ENCODE measurements around the gene DAGLB. TPM values are rescaled to one million over a fixed set of nuclear protein-coding genes. Genes with fewer than 3 reads are reported as not detected.

The DAGLB gene
- total RNA-seq, 6 experiments from 2014 or later: 8.9 to 12.7 (median 11.7) TPM

- Histone ChIP-seq H3K27me3 (no peaks in the 10 kb centered on the region), H3K4me1 (peaks cover 0 to 8% (median 4%) of the 10 kb centered on the region in 4 donors), H3K4me3 (no peak overlapping the region), H3K27ac (no peak overlapping the region), H3K36me3 (no peaks in the 10 kb centered on the region), H3K9me3 (no peaks in the 10 kb centered on the region)
- TF ChIP-seq POLR2A (IDR thresholded peaks at IDR 0.05): no peak
- TF ChIP-seq, protein P1, sequence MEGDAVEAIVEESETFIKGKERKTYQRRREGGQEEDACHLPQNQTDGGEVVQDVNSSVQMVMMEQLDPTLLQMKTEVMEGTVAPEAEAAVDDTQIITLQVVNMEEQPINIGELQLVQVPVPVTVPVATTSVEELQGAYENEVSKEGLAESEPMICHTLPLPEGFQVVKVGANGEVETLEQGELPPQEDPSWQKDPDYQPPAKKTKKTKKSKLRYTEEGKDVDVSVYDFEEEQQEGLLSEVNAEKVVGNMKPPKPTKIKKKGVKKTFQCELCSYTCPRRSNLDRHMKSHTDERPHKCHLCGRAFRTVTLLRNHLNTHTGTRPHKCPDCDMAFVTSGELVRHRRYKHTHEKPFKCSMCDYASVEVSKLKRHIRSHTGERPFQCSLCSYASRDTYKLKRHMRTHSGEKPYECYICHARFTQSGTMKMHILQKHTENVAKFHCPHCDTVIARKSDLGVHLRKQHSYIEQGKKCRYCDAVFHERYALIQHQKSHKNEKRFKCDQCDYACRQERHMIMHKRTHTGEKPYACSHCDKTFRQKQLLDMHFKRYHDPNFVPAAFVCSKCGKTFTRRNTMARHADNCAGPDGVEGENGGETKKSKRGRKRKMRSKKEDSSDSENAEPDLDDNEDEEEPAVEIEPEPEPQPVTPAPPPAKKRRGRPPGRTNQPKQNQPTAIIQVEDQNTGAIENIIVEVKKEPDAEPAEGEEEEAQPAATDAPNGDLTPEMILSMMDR (IDR thresholded peaks at IDR 0.05): no peak
- intact Hi-C loops (cut with DNase I): no loop called here
- ATAC-seq (no peak), DNase-seq (no peak)
- 94% methylated on average over 10 of the region's 19 CpGs for WGBS (ENCODE audit: insufficient coverage, low coverage, low lambda C conversion rate, missing lambda C conversion rate)
These were observed 38.9 kb upstream of the DAGLB start for GRCh38 chr7:6486438-6487183.

DNA sequence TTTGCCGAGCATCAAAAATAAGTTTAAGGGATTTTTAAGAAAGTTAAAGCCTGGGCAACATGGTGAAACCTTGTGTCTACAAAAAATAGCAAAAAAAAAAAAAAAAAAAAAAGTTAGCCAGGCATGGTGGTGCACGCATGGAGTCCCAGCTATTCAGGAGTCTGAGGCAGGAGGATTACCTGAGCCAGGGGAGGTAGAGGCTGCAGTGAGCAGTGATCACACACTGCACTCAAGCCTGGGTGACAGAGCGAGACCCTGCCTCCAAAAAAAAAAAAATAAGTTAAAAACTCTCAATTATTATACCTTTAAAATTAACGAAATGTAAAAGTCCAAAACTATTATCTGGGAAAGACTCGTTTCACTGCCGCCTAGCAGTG lies 35.0 kb upstream of the DAGLB start:
- peaks cover 0 to 45% (median 27%) of the 10 kb centered on the region in 4 donors for H3K4me1 ChIP-seq
- intact Hi-C loops (cut with DNase I): no loop called here
- TF ChIP-seq, protein P1 (IDR thresholded peaks at IDR 0.05): no peak
- TF ChIP-seq POLR2A (IDR thresholded peaks at IDR 0.05): no peak
- no peaks in the 10 kb centered on the region for H3K9me3 ChIP-seq
- DNase-seq (no peak), ATAC-seq (peak; percentile 1 to 7 (median 3))
- WGBS (ENCODE audit: insufficient coverage, low coverage, low lambda C conversion rate, missing lambda C conversion rate): 17% methylated on average over 6 of the region's 6 CpGs
- no peaks in the 10 kb centered on the region for H3K27me3 ChIP-seq
- H3K27ac ChIP-seq: peak overlapping the region; percentile 86 to 94 (median 89)
- H3K36me3 ChIP-seq: peaks cover 0 to 4% (median 0%) of the 10 kb centered on the region in 4 donors
- H3K4me3 ChIP-seq: peak overlapping the region; percentile 93 to 97 (median 96)

DNA sequence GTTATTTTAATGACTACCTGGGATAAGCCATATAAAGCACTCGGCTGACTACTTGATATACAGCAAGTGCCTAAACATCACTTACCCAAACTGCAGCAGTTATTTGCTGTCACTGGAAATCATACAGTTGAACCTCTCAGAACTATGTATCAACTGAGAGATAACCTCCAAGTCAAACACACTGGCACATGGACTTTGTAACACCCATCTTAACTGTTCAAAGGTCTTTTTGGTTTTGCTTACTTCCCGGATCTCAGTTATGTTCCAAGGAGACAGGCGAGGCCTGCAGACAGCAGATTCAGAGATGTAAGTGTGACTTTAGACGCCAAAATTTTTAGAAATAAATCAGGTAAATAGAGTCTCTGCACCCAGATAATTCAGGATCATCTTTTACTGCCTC lies 34.6 kb upstream of the DAGLB start:
- Histone ChIP-seq H3K27me3 (no peaks in the 10 kb centered on the region), H3K36me3 (peaks cover 0 to 4% (median 0%) of the 10 kb centered on the region in 4 donors), H3K27ac (peak overlapping the region in 2 of 3 donors; percentile 86 to 89), H3K4me3 (peak overlapping the region; percentile 93 to 97 (median 96)), H3K4me1 (peaks cover 0 to 48% (median 29%) of the 10 kb centered on the region in 4 donors), H3K9me3 (no peaks in the 10 kb centered on the region)
- intact Hi-C loops (cut with DNase I): no loop called here
- DNase-seq (no peak), ATAC-seq (peak; percentile 49 to 67 (median 55))
- TF ChIP-seq, protein P1 (IDR thresholded peaks at IDR 0.05): no peak
- TF ChIP-seq POLR2A (IDR thresholded peaks at IDR 0.05): no peak
- WGBS (ENCODE audit: insufficient coverage, low coverage, low lambda C conversion rate, missing lambda C conversion rate): 18% methylated on average over 4 of the region's 4 CpGs

DNA sequence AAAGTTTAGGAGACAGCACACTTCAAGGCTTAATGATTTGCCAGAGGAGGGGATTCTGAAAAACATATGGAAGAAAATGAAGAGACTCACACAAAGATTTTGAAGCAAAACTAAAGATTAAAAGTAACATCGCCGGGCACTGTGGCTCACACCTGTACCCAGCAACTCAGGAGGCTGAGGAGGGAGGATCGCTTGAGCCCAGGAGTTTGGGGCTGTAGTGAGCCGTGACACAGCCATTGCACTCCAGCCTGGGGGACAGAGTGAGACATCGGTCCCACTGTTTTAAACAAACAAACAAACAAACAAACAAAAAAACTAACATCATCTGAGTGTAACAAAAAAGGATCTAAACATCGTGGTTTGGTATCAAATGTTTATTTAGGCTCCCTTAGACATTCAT lies 33.7 kb upstream of the DAGLB start:
- no peaks in the 10 kb centered on the region for H3K9me3 ChIP-seq
- intact Hi-C loops (cut with DNase I): no loop called here
- no peaks in the 10 kb centered on the region for H3K27me3 ChIP-seq
- no peak for TF ChIP-seq POLR2A (IDR thresholded peaks at IDR 0.05)
- TF ChIP-seq, protein P1 (IDR thresholded peaks at IDR 0.05): no peak
- H3K4me1 ChIP-seq: peaks cover 0 to 57% (median 33%) of the 10 kb centered on the region in 4 donors
- no peak for ATAC-seq
- DNase-seq: no peak
- peak overlapping the region in 2 of 3 donors; percentile 28 to 96 for H3K4me3 ChIP-seq
- 44% methylated on average over 5 of the region's 6 CpGs for WGBS (ENCODE audit: insufficient coverage, low coverage, low lambda C conversion rate, missing lambda C conversion rate)
- H3K27ac ChIP-seq: peak overlapping the region in 2 of 3 donors; percentile 7 to 89
- H3K36me3 ChIP-seq: peaks cover 0 to 4% (median 0%) of the 10 kb centered on the region in 4 donors

Measured in right lobe of liver (tissue), 6 donors.